HG03066 (cell line): ENCODE data around the gene FAM171A1.
"Not testable (repeated sequence)": the region's sequence is repeated elsewhere in the genome, so short reads cannot be mapped to it uniquely, and the experiment has no call there.

Experiments
- ATAC-seq: cut with Tn5 transposase; IDR thresholded peaks from one replicate; pipeline ENCODE4 v1.9.1; 2021; ENCODE audit warnings: low read depth; ENCODE audit not compliant: unreplicated experiment

Gene FAM171A1

DNA sequence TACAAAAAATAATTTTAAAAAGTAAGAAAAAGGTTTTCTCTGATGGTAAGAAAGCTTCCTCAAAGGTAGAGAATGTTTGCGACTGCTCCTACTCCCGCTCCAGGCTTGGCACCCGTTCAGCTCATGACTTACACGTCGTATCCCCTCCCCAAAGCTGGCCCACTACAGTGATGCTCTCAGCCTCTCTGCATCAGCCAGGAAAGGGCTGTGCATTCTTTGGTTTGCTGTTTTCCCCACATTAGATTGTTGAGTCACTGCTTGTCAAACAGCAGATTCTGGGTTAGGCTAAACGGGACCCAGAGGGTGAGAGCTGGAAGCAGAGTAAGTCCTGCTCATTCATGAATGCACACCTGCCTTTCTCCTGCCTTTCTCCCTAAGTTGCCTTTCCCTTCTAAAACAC is 147.9 kb downstream of the FAM171A1 start:
- no peak for ATAC-seq

DNA sequence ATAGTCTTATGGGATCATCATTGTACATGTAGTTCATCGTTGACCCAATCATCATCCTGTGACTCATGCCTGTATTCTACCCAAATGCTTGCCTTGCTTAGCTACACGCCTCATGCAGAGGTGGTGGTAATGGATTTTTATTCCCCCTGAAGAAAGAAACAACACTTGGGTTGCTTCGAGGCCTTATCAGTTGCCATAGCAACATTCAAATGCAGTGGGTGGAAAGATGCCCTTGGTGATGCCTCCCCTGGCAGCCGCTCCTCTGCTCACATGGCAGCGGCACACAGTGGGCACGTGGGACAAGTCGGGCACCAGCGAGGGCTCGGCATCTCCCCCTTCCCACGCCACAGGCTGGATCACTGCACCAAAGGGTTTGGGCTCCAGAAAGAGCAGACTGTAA is 148.6 kb downstream of the FAM171A1 start:
- no peak for ATAC-seq

DNA sequence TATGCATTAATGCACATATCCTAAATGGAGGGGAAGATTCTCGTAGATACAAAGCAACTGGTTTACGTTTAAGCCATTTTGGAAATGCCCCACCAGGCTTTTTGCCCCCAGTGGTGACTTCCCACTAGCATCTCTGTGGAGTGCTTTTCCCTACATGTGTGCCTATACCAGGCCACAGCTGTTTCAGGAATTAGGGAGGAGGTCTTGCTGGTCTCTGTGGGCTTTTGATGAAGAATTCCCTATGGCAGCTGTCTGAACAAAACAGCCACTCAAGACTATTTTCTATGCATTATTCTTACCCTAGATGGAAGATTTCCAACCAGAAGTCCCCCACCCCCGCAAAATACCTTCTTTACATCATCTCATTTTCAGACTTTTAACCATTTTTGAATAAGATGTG is 150.6 kb downstream of the FAM171A1 start:
- no peak for ATAC-seq

DNA sequence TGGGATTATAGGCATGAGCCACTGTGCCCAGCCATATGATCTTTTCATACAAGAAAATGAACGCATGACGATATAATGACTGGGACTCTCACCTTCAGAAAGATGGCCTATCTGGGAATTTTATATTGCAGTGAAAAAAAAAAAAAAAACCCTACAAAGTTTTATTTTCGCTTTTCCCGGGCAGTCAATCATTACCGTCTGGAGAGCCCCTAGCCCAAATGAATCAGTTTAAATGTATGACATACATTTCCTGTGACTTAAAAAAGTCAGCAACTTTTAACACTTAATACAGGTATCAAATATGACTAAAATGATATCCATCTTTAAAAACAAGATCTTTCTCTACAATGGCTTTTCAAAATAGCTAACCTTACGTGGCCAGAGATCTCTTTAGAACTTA is 154.4 kb downstream of the FAM171A1 start:
- ATAC-seq, result no peak

DNA sequence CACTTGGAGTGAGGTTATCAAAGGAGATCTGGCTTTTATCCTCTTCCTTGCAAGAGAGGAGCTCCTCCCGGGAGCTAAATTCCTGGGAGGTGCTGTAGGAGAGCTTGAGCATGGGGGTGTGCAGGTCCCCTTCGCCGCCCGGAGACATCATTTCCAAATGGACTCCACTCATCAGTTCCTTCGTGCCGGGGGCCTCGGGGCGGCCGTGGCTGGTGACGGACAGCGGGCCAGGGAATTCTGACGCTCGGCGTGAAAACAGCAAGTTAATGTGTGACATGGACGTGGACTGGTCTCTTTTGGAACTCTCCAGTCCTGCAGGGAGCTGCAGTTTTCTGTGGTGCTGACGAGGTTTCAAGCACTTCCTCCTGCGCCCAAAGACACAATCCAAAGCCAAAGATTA is 156.9 kb downstream of the FAM171A1 start:
- ATAC-seq, result no peak

DNA sequence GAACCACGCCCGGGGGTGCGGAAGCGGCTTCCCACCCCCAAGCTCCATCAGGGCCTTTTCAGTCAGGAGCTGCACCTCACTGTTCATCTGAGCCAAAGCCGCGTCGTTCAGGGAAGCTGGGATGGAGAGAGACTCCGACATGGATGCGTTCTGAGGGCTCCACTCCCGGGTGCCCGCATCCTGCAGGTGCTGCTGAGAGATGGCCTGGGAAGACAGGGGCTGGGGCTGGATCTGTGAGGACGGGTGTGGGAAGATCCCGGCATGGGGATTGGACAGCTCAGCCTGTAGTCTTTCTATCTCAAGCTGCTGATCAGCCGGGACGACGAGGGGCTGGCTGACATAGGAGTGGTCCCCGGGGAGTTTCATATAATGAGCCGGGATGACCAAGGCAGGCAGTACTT is 157.6 kb downstream of the FAM171A1 start:
- no peak for ATAC-seq

DNA sequence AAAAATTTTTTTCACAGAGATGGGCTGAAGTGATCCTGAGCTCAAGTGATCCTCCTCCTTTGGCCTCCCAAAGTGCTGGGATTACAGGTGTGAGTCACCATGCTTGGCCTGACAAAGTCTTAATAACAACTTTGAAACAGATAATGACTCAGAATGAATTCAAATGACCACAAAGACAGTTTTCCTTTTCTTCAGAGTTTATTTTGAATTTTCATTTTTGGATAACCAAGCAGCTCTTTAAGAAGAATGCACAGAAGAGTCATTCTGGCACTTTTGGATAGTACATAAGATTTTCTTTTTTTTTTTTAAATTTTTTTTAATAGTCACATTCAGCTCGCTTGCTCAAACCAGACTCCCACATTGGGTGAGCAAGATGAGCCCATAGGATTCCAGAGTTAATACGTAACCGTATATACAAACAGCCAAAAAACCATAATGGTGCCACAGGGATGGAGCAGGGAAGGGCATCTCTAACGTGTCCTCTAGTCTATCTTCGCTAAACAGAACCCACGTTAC is 159.6 kb downstream of the FAM171A1 start:
- ATAC-seq, result no peak

DNA sequence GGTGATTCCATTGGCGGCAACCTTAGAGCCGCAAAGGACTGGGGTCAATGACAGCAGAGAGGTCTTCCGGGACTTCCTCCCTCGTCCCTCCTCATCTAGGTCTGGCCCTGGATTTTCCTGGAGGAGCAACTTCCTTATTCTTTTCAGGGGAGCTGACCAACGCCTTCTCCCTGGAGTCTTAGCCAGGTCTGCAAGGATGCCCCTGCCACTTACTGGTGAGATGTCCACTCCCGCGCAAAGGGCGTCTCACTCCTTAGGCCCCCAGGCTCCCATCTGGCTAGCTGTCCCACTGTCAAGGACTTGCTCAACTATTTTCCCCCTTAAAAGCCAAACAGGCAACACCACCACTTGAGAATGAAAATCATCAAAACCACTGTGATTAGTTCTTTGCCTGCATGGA is 160.6 kb downstream of the FAM171A1 start:
- ATAC-seq, result no peak

DNA sequence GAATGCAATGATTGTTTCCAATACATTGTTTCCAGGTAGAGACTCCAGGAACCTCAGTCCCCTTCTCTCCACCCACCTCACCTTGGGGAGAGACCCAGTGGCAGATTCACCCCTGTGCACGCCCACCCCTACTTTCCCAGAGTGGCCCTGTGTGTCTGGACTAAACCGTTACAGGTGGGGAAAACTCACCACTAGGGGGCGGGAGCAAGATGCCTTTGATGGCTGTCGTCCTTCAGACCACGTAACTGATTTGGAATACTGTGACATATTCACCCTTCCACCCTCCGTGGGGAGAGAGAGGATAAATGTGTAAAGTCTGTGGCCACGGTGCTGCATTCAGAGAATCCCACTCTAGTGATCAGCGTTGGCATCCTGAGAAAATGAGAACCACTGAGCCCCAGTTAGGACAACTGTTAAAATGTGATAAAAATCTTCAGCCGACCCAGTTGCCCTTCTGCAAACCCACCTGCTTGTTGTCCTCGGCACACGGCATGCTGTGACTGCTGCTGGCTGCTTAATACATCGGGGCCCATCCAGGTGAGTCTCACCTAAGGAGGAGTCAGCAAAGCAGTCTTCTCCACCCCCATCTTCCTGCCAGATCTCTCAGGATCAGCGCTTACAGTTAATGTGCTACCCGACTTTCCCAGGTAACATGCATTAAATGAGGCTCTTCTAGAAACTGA is 161.1 kb downstream of the FAM171A1 start:
- ATAC-seq, result peak; percentile 64

DNA sequence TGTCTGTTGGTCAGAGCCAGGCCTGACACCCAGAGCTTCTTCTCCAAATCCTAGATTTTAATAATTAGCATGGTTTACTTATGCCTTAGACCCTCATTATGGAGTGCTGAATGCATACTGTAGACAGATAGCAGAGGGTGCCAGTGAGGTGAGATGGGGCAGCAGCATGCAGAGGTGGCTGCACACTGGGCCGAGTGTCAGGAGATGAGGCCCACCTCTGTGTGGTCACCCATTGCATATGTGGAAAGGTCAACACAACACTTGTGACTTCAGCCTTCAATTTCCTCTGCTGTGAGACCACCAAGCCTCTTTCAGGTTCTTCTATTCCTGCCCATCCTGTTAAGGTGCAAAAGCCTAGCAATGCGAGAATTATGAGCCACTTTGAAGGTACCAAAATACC is 162.9 kb downstream of the FAM171A1 start:
- ATAC-seq, result no peak

DNA sequence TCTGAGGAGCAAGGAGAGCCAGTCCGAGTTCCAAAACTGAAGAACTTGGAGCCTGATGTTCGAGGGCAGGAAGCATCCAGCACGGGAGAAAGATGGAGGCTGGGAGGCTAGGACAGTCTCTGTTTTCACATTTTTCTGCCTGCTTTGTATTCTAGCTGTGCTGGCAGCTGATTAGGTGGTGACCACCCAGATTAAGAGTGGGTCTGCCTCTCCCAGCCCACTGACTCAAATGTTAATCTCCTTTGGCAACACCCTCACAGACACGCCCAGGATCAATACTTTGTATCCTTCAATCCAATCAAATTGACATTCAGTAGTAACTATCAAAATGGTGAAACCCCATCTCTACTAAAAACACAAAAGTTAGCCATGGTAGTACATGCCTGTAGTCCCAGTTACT is 163.7 kb downstream of the FAM171A1 start:
- ATAC-seq, result not testable (repeated sequence)

DNA sequence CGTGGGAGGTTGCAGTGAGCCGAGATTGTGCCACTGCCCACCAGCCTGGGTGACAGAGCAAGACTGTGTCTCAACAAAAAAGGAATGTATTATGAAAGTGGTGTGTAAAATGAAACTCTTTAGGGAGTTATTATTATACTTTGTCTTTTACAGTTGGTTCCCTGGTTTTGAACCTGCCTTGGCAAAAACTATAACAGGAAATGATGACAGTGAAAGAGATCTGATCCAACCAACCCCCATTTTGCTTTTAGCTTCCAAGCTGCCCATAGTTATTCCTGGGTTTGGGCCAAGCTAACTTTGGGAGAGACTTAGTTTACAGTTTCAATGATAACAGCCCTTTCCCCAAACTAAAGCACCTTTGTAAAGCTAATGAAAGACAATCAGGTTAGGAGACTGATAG is 168.4 kb downstream of the FAM171A1 start:
- ATAC-seq, result no peak

DNA sequence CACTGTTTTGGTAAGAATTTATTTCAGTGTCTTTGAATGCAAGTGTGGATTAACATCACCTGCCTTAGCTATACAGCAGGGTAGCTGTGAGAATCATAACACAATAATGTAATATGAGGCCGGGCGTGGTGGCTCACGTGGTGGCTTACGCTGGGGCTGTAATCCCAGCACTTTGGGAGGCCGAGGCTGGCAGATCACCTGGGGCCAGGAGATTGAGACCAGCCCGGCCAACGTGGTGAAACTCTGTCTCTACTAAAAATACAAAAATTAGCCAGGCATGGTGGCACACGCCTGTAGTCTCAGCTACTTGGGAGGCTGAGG is 168.8 kb downstream of the FAM171A1 start:
- ATAC-seq, result not testable (repeated sequence)

DNA sequence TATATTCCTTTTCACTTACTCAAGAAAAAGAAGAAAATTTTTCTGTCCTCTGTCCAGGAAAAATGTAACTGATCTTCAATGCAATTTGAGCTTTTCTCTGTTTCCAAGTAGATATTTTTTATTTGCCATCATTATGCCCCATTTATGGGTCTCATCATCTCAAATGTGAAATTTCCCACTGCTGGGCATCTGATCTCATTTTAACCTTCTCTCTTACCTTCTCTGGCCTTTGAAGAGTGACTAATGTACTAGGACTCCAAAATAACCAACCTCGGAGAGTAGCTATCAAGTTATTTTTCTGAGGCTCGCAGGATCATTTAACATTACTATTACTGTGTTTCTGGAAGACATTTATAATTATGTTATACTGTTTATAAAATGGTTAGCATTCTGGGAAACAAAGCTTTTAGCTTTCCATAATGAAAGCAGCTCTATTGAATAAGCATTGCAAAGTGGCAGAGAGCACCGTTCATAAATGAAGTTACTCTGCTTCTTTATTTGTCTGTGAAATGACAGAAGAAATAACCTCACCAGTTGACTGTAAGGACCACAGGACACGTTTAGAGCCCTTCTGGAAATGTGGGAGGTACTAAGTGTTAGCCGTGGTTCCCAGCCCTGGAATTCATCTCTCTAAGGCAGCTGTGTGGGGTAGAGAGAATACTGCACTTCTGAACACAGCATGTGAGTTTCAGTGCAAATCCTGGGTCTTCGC is 169.3 kb downstream of the FAM171A1 start:
- no peak for ATAC-seq

DNA sequence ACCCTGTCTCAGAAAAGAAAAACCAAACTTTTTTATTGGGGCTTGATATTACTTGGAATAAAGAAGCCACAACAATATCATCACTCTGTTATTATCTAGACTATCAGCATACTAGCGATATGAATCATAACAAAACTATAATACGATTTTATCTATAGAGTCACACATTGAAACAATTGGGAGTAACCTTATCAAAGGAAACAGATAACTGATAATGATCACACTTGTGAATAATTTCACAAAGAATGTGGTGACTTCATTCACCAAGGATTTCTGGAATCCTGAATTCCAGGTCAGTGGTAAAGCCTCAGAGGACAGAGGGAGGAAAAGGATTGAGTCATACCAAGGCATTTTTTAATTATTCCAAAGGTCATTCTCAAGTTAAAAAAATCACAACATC is 170.5 kb downstream of the FAM171A1 start:
- ATAC-seq, result no peak

DNA sequence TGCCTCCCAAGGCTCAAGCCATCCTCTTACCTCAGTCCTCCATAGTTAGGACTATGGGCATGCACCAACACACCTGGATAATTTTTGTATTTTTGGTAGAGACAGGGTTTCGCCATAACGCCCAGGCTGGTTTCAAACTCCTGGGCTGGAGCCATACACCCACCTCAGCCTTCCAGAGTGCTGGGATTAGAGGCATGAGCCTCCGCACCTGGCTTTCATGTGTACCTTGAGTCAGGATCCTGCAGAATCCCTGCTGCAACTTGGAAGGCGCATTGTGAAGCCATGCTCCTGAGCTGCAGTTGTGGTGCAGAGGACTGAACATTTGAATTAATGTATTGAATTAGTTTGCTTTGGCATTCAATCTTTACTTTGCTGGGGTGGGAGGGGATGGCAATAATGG is 173.2 kb downstream of the FAM171A1 start:
- no peak for ATAC-seq

DNA sequence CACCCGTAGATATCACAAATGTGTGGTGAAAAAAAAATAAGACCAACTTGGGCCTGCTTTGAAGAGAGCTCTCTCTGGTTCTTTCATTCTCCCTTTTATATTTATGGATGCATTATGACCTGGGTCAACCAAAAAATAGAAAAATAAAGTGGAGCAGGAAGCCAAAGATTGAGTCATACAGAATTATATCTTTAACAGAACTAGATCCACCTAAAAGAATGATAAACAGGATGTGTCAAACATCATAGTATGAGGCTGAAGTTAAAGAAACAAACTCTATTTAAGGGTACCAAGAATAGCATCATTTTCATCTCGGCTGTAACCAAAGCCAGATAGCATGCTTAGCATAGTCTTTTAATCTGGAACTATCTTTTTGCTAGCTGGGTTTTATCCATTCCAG is 173.8 kb downstream of the FAM171A1 start:
- no peak for ATAC-seq

DNA sequence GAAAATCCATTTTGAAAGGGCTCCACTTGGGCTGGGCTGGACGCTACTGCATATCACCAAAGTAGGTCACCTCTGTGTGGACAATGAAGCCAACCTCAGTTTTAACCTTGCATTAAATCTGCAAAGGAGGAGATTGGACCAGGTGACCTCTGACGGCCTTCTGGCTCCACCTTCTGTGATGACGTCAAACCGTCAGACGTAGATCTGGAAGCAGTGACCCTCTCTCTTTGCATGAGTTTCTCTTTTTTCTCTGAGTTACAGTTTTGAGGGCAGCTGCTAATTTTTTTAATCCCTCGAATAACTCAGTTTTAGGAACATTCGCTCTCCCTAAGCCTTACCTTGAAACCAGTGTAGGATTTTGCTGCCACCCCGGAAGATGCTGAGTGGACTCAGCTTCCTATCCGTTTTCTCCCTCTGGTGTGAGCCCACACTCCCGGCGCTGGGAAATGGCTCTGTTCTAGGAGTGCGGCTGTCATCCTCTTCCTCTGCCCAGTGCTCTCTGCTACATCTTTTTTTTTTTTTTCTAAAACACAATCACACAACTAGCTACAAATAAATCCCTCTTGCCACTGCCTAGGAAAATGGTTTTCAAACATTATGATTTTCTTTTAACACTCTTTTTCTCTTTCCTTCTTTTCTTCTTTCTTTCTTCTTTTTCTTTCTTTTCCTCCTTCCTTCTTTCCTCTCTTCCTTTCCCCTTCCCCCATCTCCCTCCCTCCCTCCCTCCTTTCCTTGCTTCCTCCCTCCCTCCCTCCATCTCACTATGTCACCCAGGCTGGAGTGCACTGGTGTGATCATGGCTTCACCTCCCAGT is 174.9 kb downstream of the FAM171A1 start:
- no peak for ATAC-seq

DNA sequence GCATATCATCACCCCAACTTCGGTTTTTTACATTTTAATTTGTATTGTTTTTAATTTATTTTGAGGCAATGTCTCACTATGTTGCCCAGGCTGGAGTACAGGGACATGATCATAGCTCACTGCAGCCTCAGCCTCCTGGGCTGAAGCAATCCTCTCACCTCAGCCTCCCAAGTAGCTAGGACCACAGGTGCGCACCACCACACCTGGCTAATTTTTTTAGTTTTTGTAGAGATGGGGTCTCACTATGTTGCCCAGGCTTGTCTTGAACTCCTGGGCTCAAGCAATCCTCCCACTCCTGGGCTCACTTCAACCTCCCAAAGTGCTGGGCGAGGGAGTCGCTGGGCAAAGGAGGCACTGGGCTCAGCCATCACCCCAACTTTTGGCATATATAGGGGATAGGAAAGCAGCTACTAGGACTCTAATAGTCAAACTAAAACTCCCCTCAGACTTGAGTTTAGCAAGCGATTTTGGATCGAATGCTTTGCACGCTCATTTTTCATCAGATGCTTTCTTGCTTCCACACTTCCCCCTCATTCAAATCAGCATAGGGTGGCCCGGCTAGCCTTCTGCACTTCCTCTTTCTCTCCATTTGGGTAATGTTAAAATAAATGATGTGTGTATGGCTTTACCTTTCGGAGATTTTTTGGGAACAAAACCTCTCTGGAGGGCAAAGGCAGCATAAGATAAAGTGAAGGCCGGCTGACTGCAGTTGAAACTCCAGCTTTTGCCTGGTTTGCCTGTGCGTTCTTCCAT is 181.8 kb downstream of the FAM171A1 start:
- no peak for ATAC-seq

DNA sequence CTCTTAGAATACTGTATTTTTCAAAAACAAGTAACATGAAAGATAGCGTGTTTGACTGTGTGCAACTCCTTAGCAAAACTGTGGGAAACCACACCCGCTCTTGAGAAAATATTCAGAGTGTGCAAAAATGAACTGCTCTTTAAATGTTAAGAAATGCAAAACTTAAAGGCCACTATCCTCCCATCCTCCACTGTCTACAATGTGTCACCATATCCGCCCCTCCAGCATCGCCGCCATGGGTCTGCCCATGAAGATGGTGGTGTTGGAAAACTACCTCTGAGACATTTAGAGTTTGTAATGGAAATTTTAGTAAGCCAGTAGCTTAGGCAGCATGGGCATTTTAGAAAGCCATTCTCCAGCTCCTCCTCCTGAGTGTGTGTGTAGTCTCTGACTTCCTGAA is 182.5 kb downstream of the FAM171A1 start:
- no peak for ATAC-seq
